Adrenal gland (tissue), 5 donors: Measurements from ENCODE around the gene MBD3L3.

ENCODE experiments used
- POLR2A ChIP-seq, 2 donors: fragments of 450-650 bp; IDR thresholded peaks; one replicate each; pipeline ENCODE4 v1.6.1; 2017; ENCODE audit warnings: antibody characterized with exemption in 2 of 2, mild to moderate bottlenecking in 2 of 2, moderate library complexity in 1 of 2
- TF ChIP-seq, protein P1 (sequence below), 6 experiments: fragments of 450-650 bp in 4 of 6; fragments of 200-600 bp in 2 of 6; sonication (generic) in 1 of 6; IDR thresholded peaks; 1 replicate in 5 of 6; 2 replicates in 1 of 6; pipeline versions ENCODE4 v1.5.1 to v1.8.0; 2016 to 2021; ENCODE audit warnings: antibody characterized with exemption in 6 of 6, mild to moderate bottlenecking in 2 of 6, moderate library complexity in 1 of 6
- donor health status: DM: no; HTN: no; CAD: no.

DNA sequence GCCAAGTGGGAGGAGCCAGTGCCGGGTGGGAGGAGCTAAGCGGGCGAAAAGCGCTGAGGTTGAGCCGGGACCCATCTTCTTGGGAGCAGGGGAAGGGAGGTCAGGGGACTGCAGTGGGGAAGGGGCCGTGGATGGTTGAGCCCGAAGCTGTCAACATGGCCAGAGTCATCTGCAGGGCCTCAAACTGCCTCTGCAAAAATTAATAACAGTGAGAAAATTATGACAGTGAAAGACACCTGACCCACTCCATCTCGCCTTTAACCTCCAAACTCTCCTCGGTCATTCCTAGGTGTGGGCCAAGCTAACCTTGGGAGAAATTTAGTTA lies 41.1 kb upstream of the MBD3L3 start:
- TF ChIP-seq, protein P1, sequence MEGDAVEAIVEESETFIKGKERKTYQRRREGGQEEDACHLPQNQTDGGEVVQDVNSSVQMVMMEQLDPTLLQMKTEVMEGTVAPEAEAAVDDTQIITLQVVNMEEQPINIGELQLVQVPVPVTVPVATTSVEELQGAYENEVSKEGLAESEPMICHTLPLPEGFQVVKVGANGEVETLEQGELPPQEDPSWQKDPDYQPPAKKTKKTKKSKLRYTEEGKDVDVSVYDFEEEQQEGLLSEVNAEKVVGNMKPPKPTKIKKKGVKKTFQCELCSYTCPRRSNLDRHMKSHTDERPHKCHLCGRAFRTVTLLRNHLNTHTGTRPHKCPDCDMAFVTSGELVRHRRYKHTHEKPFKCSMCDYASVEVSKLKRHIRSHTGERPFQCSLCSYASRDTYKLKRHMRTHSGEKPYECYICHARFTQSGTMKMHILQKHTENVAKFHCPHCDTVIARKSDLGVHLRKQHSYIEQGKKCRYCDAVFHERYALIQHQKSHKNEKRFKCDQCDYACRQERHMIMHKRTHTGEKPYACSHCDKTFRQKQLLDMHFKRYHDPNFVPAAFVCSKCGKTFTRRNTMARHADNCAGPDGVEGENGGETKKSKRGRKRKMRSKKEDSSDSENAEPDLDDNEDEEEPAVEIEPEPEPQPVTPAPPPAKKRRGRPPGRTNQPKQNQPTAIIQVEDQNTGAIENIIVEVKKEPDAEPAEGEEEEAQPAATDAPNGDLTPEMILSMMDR (IDR thresholded peaks at IDR 0.05): no peak
- TF ChIP-seq POLR2A (IDR thresholded peaks at IDR 0.05): no peak
